T-helper 22 cell (primary cell): ENCODE results near the gene ITGB5.
"Not testable (repeated sequence)": the region's sequence is repeated elsewhere in the genome, so short reads cannot be mapped to it uniquely, and the experiment has no call there.

Source experiments
- DNase-seq: peaks from one replicate; pipeline ENCODE4 v3.0.0-alpha.2; 2020; ENCODE audit warnings: low read depth

The ITGB5 gene

GRCh38 chr3:124749877-124750276 is 137.3 kb downstream of the ITGB5 start:
- not testable (repeated sequence) for DNase-seq

GRCh38 chr3:124748560-124749198 is 138.5 kb downstream of the ITGB5 start:
- no peak for DNase-seq

GRCh38 chr3:124747111-124747981 is 139.8 kb downstream of the ITGB5 start:
- DNase-seq: no peak

- DNase-seq: no peak
Observed at GRCh38 chr3:124745756-124746155, 141.4 kb downstream of the ITGB5 start.

- DNase-seq: no peak
Observed at GRCh38 chr3:124741027-124741426, 146.1 kb downstream of the ITGB5 start.

- DNase-seq: no peak
Observed at GRCh38 chr3:124731760-124732159, 155.4 kb downstream of the ITGB5 start.

GRCh38 chr3:124730941-124731297 is 156.2 kb downstream of the ITGB5 start:
- no peak for DNase-seq

- peak; percentile 72 for DNase-seq
Observed at GRCh38 chr3:124730129-124730940, 156.8 kb downstream of the ITGB5 start, which contains the start of gene UMPS. Gene UMPS (plus strand): TSS chr3:124730452. CDS start chr3:124730472, 20 bp downstream.

GRCh38 chr3:124722589-124722988 is 164.6 kb downstream of the ITGB5 start:
- DNase-seq: no peak

- DNase-seq: no peak
Observed at GRCh38 chr3:124714223-124714853, 172.8 kb downstream of the ITGB5 start.
